Peyer's patch (tissue), 4 donors: Measurements from ENCODE around the gene CYFIP1. TPM values are rescaled to one million over a fixed set of nuclear protein-coding genes. Genes with fewer than 3 reads are reported as not detected.

Source experiments
- DNase-seq, 3 donors: peaks; one replicate each; pipeline ENCODE4 v3.0.0-alpha.2; 2017 to 2019
- H3K27ac ChIP-seq, 4 donors: fragments of 200-600 bp; sonication (generic); one replicate each; pipeline ENCODE4 v1.5.1; 2016 to 2019
- H3K27me3 ChIP-seq, 2 donors: fragments of 200-600 bp; sonication (generic); one replicate each; pipeline ENCODE4 v1.5.1; 2019
- H3K36me3 ChIP-seq, 3 donors: fragments of 200-600 bp; sonication (generic); one replicate each; pipeline ENCODE4 v1.5.1; 2016 to 2019
- H3K4me1 ChIP-seq, 4 donors: fragments of 200-600 bp; sonication (generic); one replicate each; pipeline ENCODE4 v1.5.1; 2016 to 2019
- H3K4me3 ChIP-seq, 4 donors: fragments of 200-600 bp; sonication (generic); 1 replicate in 3 of 4; 2 replicates in 1 of 4; pipeline ENCODE4 v1.5.1; 2016 to 2019; ENCODE audit warnings: mild to moderate bottlenecking in 1 of 4
- H3K9me3 ChIP-seq, 4 donors: fragments of 200-600 bp; sonication (generic); one replicate each; pipeline ENCODE4 v1.5.1; 2016 to 2019; ENCODE audit warnings: mild to moderate bottlenecking in 1 of 4
- CTCF ChIP-seq, 6 experiments: fragments of 450-650 bp in 4 of 6; fragments of 200-600 bp in 2 of 6; sonication (generic) in 1 of 6; IDR thresholded peaks; one replicate each; pipeline ENCODE4 v1.5.1; 2017 to 2019; ENCODE audit warnings: antibody characterized with exemption in 6 of 6, mild to moderate bottlenecking in 3 of 6, moderate library complexity in 1 of 6
- POLR2A ChIP-seq, 2 donors: fragments of 450-650 bp; IDR thresholded peaks; one replicate each; pipeline ENCODE4 v1.5.1; 2017; ENCODE audit warnings: antibody characterized with exemption in 2 of 2, mild to moderate bottlenecking in 2 of 2, moderate library complexity in 2 of 2
- total RNA-seq, 4 donors: library from RNA; depleted of rRNA; stranded (reverse); fragments of >200 nt; gene quantifications; one replicate each; pipeline ENCODE4 v1.1.0, GENCODE V29; 2016

CYFIP1 gene
- total RNA-seq, 4 donors from 2014 or later: 61.9 to 139 (median 117) TPM

- no peak for TF ChIP-seq CTCF (IDR thresholded peaks at IDR 0.05)
- no peak for TF ChIP-seq POLR2A (IDR thresholded peaks at IDR 0.05)
These were observed 48.2 kb downstream of the CYFIP1 start for GRCh38 chr15:22931784-22932536.

GRCh38 chr15:22930782-22931484 lies 49.2 kb downstream of the CYFIP1 start:
- H3K27me3 ChIP-seq: no peaks in the 10 kb centered on the region
- H3K36me3 ChIP-seq: peaks cover 0 to 46% (median 0%) of the 10 kb centered on the region in 3 donors
- H3K4me3 ChIP-seq: no peak overlapping the region
- no peaks in the 10 kb centered on the region for H3K9me3 ChIP-seq
- H3K4me1 ChIP-seq: no peaks in the 10 kb centered on the region
- no peak overlapping the region for H3K27ac ChIP-seq
- no peak for DNase-seq
- TF ChIP-seq CTCF (IDR thresholded peaks at IDR 0.05) (no peak), POLR2A (IDR thresholded peaks at IDR 0.05) (no peak)

More at GRCh38 chr15:22931784-22932536, 48.2 kb downstream of the CYFIP1 start:
- Histone ChIP-seq H3K27me3 (no peaks in the 10 kb centered on the region), H3K36me3 (peaks cover 0 to 52% (median 0%) of the 10 kb centered on the region in 3 donors), H3K27ac (no peak overlapping the region), H3K4me1 (no peaks in the 10 kb centered on the region), H3K9me3 (no peaks in the 10 kb centered on the region), H3K4me3 (no peak overlapping the region)
- DNase-seq: no peak

DNA sequence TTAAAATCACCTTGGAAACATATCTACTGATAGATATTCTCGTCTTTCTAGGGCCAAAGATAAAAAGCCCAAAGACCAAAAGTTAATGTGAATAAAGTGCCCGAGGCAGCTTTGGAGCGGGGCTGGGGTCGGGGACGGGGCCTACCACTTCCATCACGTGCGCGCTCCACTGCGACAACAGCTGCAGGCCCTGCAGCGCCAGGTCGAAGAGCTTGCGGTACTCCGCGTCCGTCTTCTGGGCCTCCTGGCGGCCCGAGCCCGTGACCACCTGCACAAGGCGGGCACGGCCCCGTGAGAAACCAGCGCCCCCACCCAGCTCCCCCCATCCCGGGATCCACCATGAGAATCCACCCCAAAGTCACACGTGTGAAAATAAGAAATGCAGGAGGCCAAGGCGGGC lies 52.4 kb downstream of the CYFIP1 start:
- Histone ChIP-seq H3K36me3 (peaks cover 0 to 49% (median 0%) of the 10 kb centered on the region in 3 donors), H3K4me3 (no peak overlapping the region), H3K27ac (no peak overlapping the region), H3K9me3 (no peaks in the 10 kb centered on the region), H3K4me1 (no peaks in the 10 kb centered on the region), H3K27me3 (no peaks in the 10 kb centered on the region)
- TF ChIP-seq POLR2A (IDR thresholded peaks at IDR 0.05) (no peak), CTCF (IDR thresholded peaks at IDR 0.05) (no peak)
- DNase-seq: no peak

GRCh38 chr15:22925875-22926274 lies 54.3 kb downstream of the CYFIP1 start:
- peaks cover 0 to 42% (median 0%) of the 10 kb centered on the region in 3 donors for H3K36me3 ChIP-seq
- H3K4me3 ChIP-seq: no peak overlapping the region
- no peaks in the 10 kb centered on the region for H3K4me1 ChIP-seq
- no peak overlapping the region for H3K27ac ChIP-seq
- TF ChIP-seq CTCF (IDR thresholded peaks at IDR 0.05) (no peak), POLR2A (IDR thresholded peaks at IDR 0.05) (no peak)
- H3K9me3 ChIP-seq: no peaks in the 10 kb centered on the region
- DNase-seq: no peak
- no peaks in the 10 kb centered on the region for H3K27me3 ChIP-seq

GRCh38 chr15:22922003-22922402 lies 58.2 kb downstream of the CYFIP1 start:
- no peaks in the 10 kb centered on the region for H3K9me3 ChIP-seq
- H3K4me1 ChIP-seq: no peaks in the 10 kb centered on the region
- no peak for TF ChIP-seq POLR2A (IDR thresholded peaks at IDR 0.05)
- no peak for TF ChIP-seq CTCF (IDR thresholded peaks at IDR 0.05)
- H3K27ac ChIP-seq: no peak overlapping the region
- H3K36me3 ChIP-seq: peaks cover 0 to 61% (median 0%) of the 10 kb centered on the region in 3 donors
- no peak for DNase-seq
- no peaks in the 10 kb centered on the region for H3K27me3 ChIP-seq
- no peak overlapping the region for H3K4me3 ChIP-seq
